Kidney (tissue), 14 donors: ENCODE measurements around the gene CUL1. TPM values are rescaled to one million over a fixed set of nuclear protein-coding genes. Genes with fewer than 3 reads are reported as not detected.

ENCODE experiments used
- DNase-seq, 5 donors: peaks; one replicate each; pipeline ENCODE4 v3.0.0-alpha.2; 2013 to 2020
- FAIRE-seq: peaks from 2 replicates; lab custom pipeline; 2012; peaks lifted over from hg19 to GRCh38; lab: Jason Lieb, UNC
- H3K27ac ChIP-seq, 2 donors: one replicate each; pipeline ENCODE4 v1.7.0; 2013; ENCODE audit warnings: low read depth in 2 of 2, low read length in 2 of 2, inconsistent platforms in 1 of 2
- H3K27me3 ChIP-seq: one replicate; pipeline ENCODE4 v1.7.1; 2013; ENCODE audit warnings: low read length, inconsistent platforms; ENCODE audit not compliant: control insufficient read depth, insufficient read depth
- H3K36me3 ChIP-seq, 3 donors: one replicate each; pipeline versions ENCODE4 v1.7.0 to v1.7.1; 2013; ENCODE audit warnings: low read length in 3 of 3, control low read depth in 1 of 3, inconsistent platforms in 1 of 3; ENCODE audit not compliant: insufficient read depth in 3 of 3, control insufficient read depth in 2 of 3
- H3K4me1 ChIP-seq, 3 donors: one replicate each; pipeline versions ENCODE4 v1.7.0 to v1.7.1; 2013; ENCODE audit warnings: low read length in 3 of 3, inconsistent platforms in 1 of 3, low read depth in 1 of 3; ENCODE audit not compliant: control insufficient read depth in 2 of 3, insufficient read depth in 2 of 3
- H3K4me3 ChIP-seq, 3 donors: one replicate each; pipeline versions ENCODE4 v1.7.0 to v1.8.1; 2013; ENCODE audit warnings: low read length in 3 of 3, control low read depth in 1 of 3, inconsistent platforms in 1 of 3
- H3K9ac ChIP-seq, 3 donors: one replicate each; pipeline versions ENCODE4 v1.7.0 to v1.7.1; 2013; ENCODE audit warnings: low read length in 3 of 3, control low read depth in 1 of 3, inconsistent platforms in 1 of 3
- H3K9me3 ChIP-seq, 3 donors: one replicate each; pipeline versions ENCODE4 v1.7.0 to v1.7.1; 2013; ENCODE audit warnings: low read length in 3 of 3, control low read depth in 1 of 3, inconsistent platforms in 1 of 3; ENCODE audit not compliant: control insufficient read depth in 2 of 3, insufficient read depth in 1 of 3
- intact Hi-C: fragments of 100-400 bp; cut with DNase I; formaldehyde crosslinking; loops from one replicate; pipeline ENCODE4 v1.11.1; 2022
- polyA plus RNA-seq: library from polyadenylated mRNA; stranded (reverse); fragments of 350-450 nt; fragmentation: Illumina TruSeq; extraction: RNeasy Lipid Tissue Mini Kit (QIAGEN cat#74804); gene quantifications from one replicate; pipeline ENCODE4 v1.2.3, GENCODE V29; 2014; ENCODE audit warnings: low read depth, low replicate concordance; ENCODE audit not compliant: insufficient read depth
- total RNA-seq: library from RNA; stranded (reverse); fragmentation: NEBNext Ultra II Directional; extraction: Animal tissue kit (Norgen Biotek cat#: 25700); gene quantifications from one replicate; pipeline ENCODE4 v1.2.1, GENCODE V29; 2021
- TF ChIP-seq, protein P1 (sequence below): IDR thresholded peaks from 3 replicates; pipeline ENCODE4 v1.5.1; 2012; ENCODE audit warnings: mild to moderate bottlenecking, moderate library complexity, borderline replicate concordance; ENCODE audit not compliant: insufficient read depth; ENCODE audit errors: extremely low read depth
- donor health status: control.
- donor health status: control.
- donor health status: control.
- donor health status: control.
- donor health status: control.
- donor health status: DM: yes; HTN: yes; CAD: no.
- donor health status: Normal renal cell carcinoma (clear cell type).

The CUL1 gene
- total and polyA plus RNA-seq, 2 donors from 2014 or later: 23.4 to 37.6 TPM

DNA sequence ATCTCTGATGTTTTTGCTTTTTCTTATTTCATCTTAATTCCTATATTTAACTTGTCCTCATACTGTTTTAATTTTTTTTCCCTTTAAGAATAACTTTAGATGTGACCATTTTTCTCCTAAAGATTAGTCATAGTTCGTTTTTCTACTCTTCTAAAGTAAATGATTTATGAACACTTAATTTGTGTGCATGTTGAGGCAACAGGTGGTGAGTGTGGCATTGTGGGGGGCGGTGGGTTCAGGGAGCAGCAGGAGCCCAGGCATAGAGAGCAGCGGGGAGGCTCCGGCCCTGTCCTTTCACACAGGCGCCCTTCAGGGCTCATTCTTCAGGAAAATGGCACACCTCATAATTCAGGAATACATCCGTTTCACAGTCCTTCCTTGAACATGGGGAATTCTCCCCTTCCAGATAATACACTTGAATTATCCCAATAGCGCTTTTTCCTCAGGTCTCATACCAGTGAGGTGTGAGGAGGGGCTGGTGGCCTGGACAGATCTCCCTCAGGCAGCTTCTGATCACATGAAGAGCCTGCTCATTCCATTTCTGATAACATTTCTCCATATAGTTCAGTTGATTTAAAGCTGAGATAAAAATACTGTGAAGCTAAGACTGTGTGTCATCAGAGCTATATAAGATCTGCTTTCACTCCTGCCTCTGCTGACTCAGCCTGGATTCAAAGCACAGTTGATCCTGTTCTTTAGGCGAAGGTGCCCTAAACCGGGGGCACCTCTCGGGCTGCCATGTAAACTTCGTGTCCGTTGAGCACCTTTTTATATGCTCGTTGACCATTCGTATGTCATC lies 40.2 kb downstream of the CUL1 start:
- Histone ChIP-seq H3K9me3 (no peaks in the 10 kb centered on the region), H3K9ac (no peak overlapping the region), H3K36me3 (peaks cover 10 to 17% (median 10%) of the 10 kb centered on the region in 3 donors), H3K4me3 (no peak overlapping the region), H3K27ac (no peak overlapping the region), H3K4me1 (no peaks in the 10 kb centered on the region), H3K27me3 (no peaks in the 10 kb centered on the region)
- intact Hi-C loops: no loop called here
- TF ChIP-seq, protein P1, sequence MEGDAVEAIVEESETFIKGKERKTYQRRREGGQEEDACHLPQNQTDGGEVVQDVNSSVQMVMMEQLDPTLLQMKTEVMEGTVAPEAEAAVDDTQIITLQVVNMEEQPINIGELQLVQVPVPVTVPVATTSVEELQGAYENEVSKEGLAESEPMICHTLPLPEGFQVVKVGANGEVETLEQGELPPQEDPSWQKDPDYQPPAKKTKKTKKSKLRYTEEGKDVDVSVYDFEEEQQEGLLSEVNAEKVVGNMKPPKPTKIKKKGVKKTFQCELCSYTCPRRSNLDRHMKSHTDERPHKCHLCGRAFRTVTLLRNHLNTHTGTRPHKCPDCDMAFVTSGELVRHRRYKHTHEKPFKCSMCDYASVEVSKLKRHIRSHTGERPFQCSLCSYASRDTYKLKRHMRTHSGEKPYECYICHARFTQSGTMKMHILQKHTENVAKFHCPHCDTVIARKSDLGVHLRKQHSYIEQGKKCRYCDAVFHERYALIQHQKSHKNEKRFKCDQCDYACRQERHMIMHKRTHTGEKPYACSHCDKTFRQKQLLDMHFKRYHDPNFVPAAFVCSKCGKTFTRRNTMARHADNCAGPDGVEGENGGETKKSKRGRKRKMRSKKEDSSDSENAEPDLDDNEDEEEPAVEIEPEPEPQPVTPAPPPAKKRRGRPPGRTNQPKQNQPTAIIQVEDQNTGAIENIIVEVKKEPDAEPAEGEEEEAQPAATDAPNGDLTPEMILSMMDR: no peak
- DNase-seq (no peak), FAIRE-seq (no peak)

DNA sequence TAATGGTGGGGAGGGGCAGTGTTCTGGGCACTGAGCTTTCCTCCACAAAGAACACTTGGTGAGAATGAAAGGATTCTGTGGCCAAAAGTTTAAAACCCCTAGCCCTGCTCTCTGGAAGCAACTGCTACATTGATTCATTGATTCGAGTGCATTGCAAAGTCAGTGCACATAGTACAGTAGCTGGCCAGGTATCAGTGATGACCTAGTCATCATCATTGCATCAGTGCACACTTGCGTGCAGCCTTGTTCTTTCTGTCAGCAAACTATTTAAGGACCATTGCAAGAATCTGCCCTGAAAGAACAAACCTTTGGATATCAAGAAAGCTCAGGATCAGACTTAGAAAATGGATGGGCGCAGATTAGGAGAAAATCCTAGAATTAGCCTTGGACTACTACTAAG lies 47.4 kb downstream of the CUL1 start:
- Histone ChIP-seq H3K4me3 (no peak overlapping the region), H3K27me3 (no peaks in the 10 kb centered on the region), H3K9me3 (no peaks in the 10 kb centered on the region), H3K4me1 (no peaks in the 10 kb centered on the region), H3K9ac (no peak overlapping the region), H3K36me3 (peaks cover 0 to 2% (median 0%) of the 10 kb centered on the region in 3 donors), H3K27ac (no peak overlapping the region)
- TF ChIP-seq, protein P1: no peak
- DNase-seq (no peak), FAIRE-seq (no peak)
- intact Hi-C loops: no loop called here

DNA sequence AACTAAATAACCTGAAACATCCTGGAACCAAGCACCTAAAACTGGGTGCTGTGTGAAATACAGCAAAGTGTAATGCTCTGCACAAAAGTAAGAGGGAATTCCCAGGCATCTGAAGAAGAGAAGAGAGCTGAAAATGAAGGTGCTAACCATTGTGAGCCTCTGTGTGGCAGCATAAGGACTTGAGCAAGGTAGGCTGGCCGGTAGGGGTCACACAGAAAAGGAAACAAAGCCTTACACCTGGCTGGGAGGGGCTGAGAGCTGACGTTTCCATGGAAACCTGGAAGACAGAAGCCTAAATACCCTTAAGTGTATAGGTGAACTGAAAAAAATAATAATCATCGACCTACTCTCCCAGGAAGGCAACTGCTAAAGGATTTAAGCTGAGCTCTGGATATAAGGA lies 48.6 kb downstream of the CUL1 start:
- Histone ChIP-seq H3K27ac (no peak overlapping the region), H3K4me3 (no peak overlapping the region), H3K27me3 (no peaks in the 10 kb centered on the region), H3K36me3 (no peaks in the 10 kb centered on the region), H3K9me3 (no peaks in the 10 kb centered on the region), H3K4me1 (no peaks in the 10 kb centered on the region), H3K9ac (no peak overlapping the region)
- TF ChIP-seq, protein P1: no peak
- intact Hi-C loops: no loop called here
- FAIRE-seq: no peak
- peak in 3 of 5 donors; percentile 43 to 65 (median 58) for DNase-seq
